Liver (tissue), 9 donors: ENCODE results near the gene DPYD. TPM values are rescaled to one million over a fixed set of nuclear protein-coding genes. Genes with fewer than 3 reads are reported as not detected.

Experiments
- DNase-seq: peaks from one replicate; pipeline ENCODE4 v3.0.0-alpha.2; 2017; ENCODE audit warnings: low spot score
- H3K27ac ChIP-seq, 2 donors: one replicate each; pipeline ENCODE4 v1.7.0; 2013; ENCODE audit warnings: inconsistent platforms in 2 of 2, low read length in 2 of 2, control low read depth in 1 of 2, low read depth in 1 of 2, mild to moderate bottlenecking in 1 of 2
- H3K27me3 ChIP-seq, 4 donors: one replicate each; pipeline versions ENCODE4 v1.6.1 to v1.7.0; 2013; ENCODE audit warnings: low read length in 3 of 4, inconsistent platforms in 1 of 4, mild to moderate bottlenecking in 1 of 4, moderate library complexity in 1 of 4; ENCODE audit not compliant: control insufficient read depth in 4 of 4, insufficient read depth in 4 of 4
- H3K36me3 ChIP-seq, 4 donors: one replicate each; pipeline versions ENCODE4 v1.6.1 to v1.7.0; 2013; ENCODE audit warnings: low read length in 3 of 4, mild to moderate bottlenecking in 3 of 4, low read depth in 1 of 4, moderate library complexity in 1 of 4; ENCODE audit not compliant: control insufficient read depth in 4 of 4, insufficient read depth in 3 of 4
- H3K4me1 ChIP-seq, 4 donors: one replicate each; pipeline versions ENCODE4 v1.6.1 to v1.7.0; 2013; ENCODE audit warnings: low read length in 3 of 4, mild to moderate bottlenecking in 3 of 4, moderate library complexity in 1 of 4; ENCODE audit not compliant: control insufficient read depth in 4 of 4, insufficient read depth in 4 of 4
- H3K4me3 ChIP-seq, 3 donors: one replicate each; pipeline versions ENCODE4 v1.6.1 to v1.7.0; 2013; ENCODE audit warnings: low read length in 3 of 3, control low read depth in 1 of 3, low read depth in 1 of 3, mild to moderate bottlenecking in 1 of 3
- H3K9ac ChIP-seq, 2 donors: one replicate each; pipeline ENCODE4 v1.7.0; 2013; ENCODE audit warnings: low read length in 2 of 2, mild to moderate bottlenecking in 2 of 2, moderate library complexity in 2 of 2, control low read depth in 1 of 2, low read depth in 1 of 2
- H3K9me3 ChIP-seq, 4 donors: one replicate each; pipeline versions ENCODE4 v1.6.1 to v1.7.0; 2013; ENCODE audit warnings: low read length in 3 of 4; ENCODE audit not compliant: control insufficient read depth in 4 of 4
- ATF3 ChIP-seq: IDR thresholded peaks from 2 replicates; pipeline ENCODE4 v1.6.1; 2016; ENCODE audit warnings: antibody characterized with exemption
- CTCF ChIP-seq: fragments of 150-350 bp; IDR thresholded peaks from 2 replicates; pipeline ENCODE4 v1.5.1; 2017; ENCODE audit warnings: improper control_type of control experiment, low read depth, low read length; ENCODE audit not compliant: missing input control
- EGR1 ChIP-seq, 2 donors: IDR thresholded peaks; 2 replicates each; pipeline ENCODE4 v1.6.1; 2016 to 2018; ENCODE audit warnings: antibody characterized with exemption in 2 of 2, low read depth in 2 of 2
- FOXA1 ChIP-seq: IDR thresholded peaks from 2 replicates; pipeline ENCODE4 v1.6.1; 2016; ENCODE audit warnings: antibody characterized with exemption
- FOXA2 ChIP-seq: IDR thresholded peaks from 2 replicates; pipeline ENCODE4 v1.6.1; 2016; ENCODE audit warnings: antibody characterized with exemption
- GABPA ChIP-seq, 2 donors: IDR thresholded peaks in 1 of 2; conservative IDR thresholded peaks in 1 of 2; 2 replicates each; pipeline ENCODE4 v1.6.1; 2016; ENCODE audit warnings: antibody characterized with exemption in 2 of 2, mild to moderate bottlenecking in 1 of 2, moderate library complexity in 1 of 2
- HNF4A ChIP-seq, 2 donors: conservative IDR thresholded peaks; 2 replicates each; pipeline ENCODE4 v1.6.1; 2016; ENCODE audit warnings: antibody characterized with exemption in 2 of 2, mild to moderate bottlenecking in 2 of 2
- HNF4G ChIP-seq: IDR thresholded peaks from 2 replicates; pipeline ENCODE4 v1.6.1; 2016; ENCODE audit warnings: antibody characterized with exemption
- MAX ChIP-seq: IDR thresholded peaks from 2 replicates; pipeline ENCODE4 v1.6.1; 2016; ENCODE audit warnings: antibody characterized with exemption
- NR2F2 ChIP-seq: IDR thresholded peaks from 2 replicates; pipeline ENCODE4 v1.6.1; 2016; ENCODE audit warnings: antibody characterized with exemption
- RAD21 ChIP-seq, 2 donors: IDR thresholded peaks; 2 replicates each; pipeline ENCODE4 v1.6.1; 2016; ENCODE audit warnings: antibody characterized with exemption in 2 of 2, mild to moderate bottlenecking in 2 of 2
- RXRA ChIP-seq, 2 donors: IDR thresholded peaks; 2 replicates each; pipeline ENCODE4 v1.6.1; 2017 to 2018; ENCODE audit warnings: antibody characterized with exemption in 2 of 2, mild to moderate bottlenecking in 1 of 2
- SP1 ChIP-seq: IDR thresholded peaks from 2 replicates; pipeline ENCODE4 v1.6.1; 2018; ENCODE audit warnings: antibody characterized with exemption, mild to moderate bottlenecking
- TAF1 ChIP-seq: conservative IDR thresholded peaks from 2 replicates; pipeline ENCODE4 v1.6.1; 2016; ENCODE audit warnings: antibody characterized with exemption, mild to moderate bottlenecking
- YY1 ChIP-seq: IDR thresholded peaks from 2 replicates; pipeline ENCODE4 v1.6.1; 2016; ENCODE audit warnings: antibody characterized with exemption, mild to moderate bottlenecking
- ZBTB33 ChIP-seq: IDR thresholded peaks from 2 replicates; pipeline ENCODE4 v1.6.1; 2016; ENCODE audit warnings: antibody characterized with exemption
- WGBS: extraction: QIAGEN DNeasy Blood & Tissue Kit; methylation state at CpG from one replicate; pipeline ENCODE4 v1.1.7; 2013; 5-methylcytosine and 5-hydroxymethylcytosine counted together
- polyA plus RNA-seq, 2 donors: library from polyadenylated mRNA; stranded (reverse) in 1 of 2; unstranded in 1 of 2; fragments of 200-250 nt in 1 of 2; fragments of >200 nt in 1 of 2; fragmentation: Nextera tagmentation in 1 of 2; extraction: Ambion mirVana in 1 of 2; gene quantifications; one replicate each; pipeline versions ENCODE4 v1.2.1 to v1.2.3, GENCODE V29; 2013 to 2015
- total RNA-seq, 2 donors: library from RNA; depleted of rRNA; stranded (reverse); fragments of >200 nt; gene quantifications; one replicate each; pipeline ENCODE4 v1.2.3, GENCODE V29; 2014
- donor health status: healthy.
- donor health status: healthy.
- donor health status: healthy.
- donor health status: healthy.
- donor health status: healthy.

DPYD gene
- total and polyA plus RNA-seq, 4 donors, result 16.2 to 142 (median 47.0) TPM

- Histone ChIP-seq H3K27ac (no peak overlapping the region), H3K4me1 (no peaks in the 10 kb centered on the region), H3K36me3 (peaks cover 0 to 20% (median 6%) of the 10 kb centered on the region in 4 donors), H3K9me3 (no peaks in the 10 kb centered on the region), H3K27me3 (no peaks in the 10 kb centered on the region), H3K4me3 (no peak overlapping the region), H3K9ac (no peak overlapping the region)
- no peak for DNase-seq
- WGBS, result 99% methylated on average over 2 of the region's 2 CpGs
- no peak for TF ChIP-seq NR2F2
Observed at GRCh38 chr1:97095764-97096163, 825.1 kb downstream of the DPYD start.

- Histone ChIP-seq H3K27me3 (no peaks in the 10 kb centered on the region), H3K36me3 (peaks cover 0 to 20% (median 6%) of the 10 kb centered on the region in 4 donors), H3K27ac (no peak overlapping the region), H3K9me3 (no peaks in the 10 kb centered on the region), H3K4me3 (no peak overlapping the region), H3K4me1 (no peaks in the 10 kb centered on the region), H3K9ac (no peak overlapping the region)
- 92% methylated on average over 6 of the region's 6 CpGs for WGBS
- no peak for DNase-seq
- no peak for TF ChIP-seq YY1
- no peak for TF ChIP-seq RAD21 (IDR thresholded peaks at IDR 0.05)
- no peak for TF ChIP-seq FOXA1
- TF ChIP-seq TAF1, result no peak
- TF ChIP-seq GABPA (IDR thresholded peaks at IDR 0.05 in 1 of 2, conservative IDR thresholded peaks at IDR 0.05 in 1 of 2), result no peak
- TF ChIP-seq ATF3, result no peak
- TF ChIP-seq MAX, result no peak
- TF ChIP-seq NR2F2, result no peak
- TF ChIP-seq RXRA (IDR thresholded peaks at IDR 0.05), result no peak
- TF ChIP-seq HNF4A (conservative IDR thresholded peaks at IDR 0.05), result no peak
- TF ChIP-seq ZBTB33, result no peak
- no peak for TF ChIP-seq FOXA2
- no peak for TF ChIP-seq EGR1 (IDR thresholded peaks at IDR 0.05; ENCODE audit: low read depth in 2 of 2)
- TF ChIP-seq HNF4G, result no peak
- TF ChIP-seq CTCF, result no peak
- no peak for TF ChIP-seq SP1
Observed at GRCh38 chr1:97094247-97094972, 826.4 kb downstream of the DPYD start.
